Parathyroid adenoma (tissue), 2 donors: ENCODE measurements around the gene MAP1A.

Source experiments
- H2AFZ ChIP-seq: fragments of 300-600 bp; sonication (generic); one replicate; pipeline ENCODE4 v1.7.0; 2017; ENCODE audit warnings: antibody characterized with exemption, mild to moderate bottlenecking
- H3K27ac ChIP-seq: fragments of 300-600 bp; sonication (generic); one replicate; pipeline ENCODE4 v1.7.0; 2017
- H3K27me3 ChIP-seq: fragments of 300-600 bp; sonication (generic); one replicate; pipeline ENCODE4 v1.7.0; 2017; ENCODE audit warnings: low read length; ENCODE audit not compliant: control insufficient read depth, insufficient read depth
- H3K36me3 ChIP-seq: fragments of 300-600 bp; sonication (generic); one replicate; pipeline ENCODE4 v1.7.0; 2017; ENCODE audit warnings: low read length; ENCODE audit not compliant: control insufficient read depth, insufficient read depth
- H3K4me1 ChIP-seq: fragments of 300-600 bp; sonication (generic); one replicate; pipeline ENCODE4 v1.7.0; 2017; ENCODE audit warnings: control low read depth
- H3K4me2 ChIP-seq: fragments of 300-600 bp; sonication (generic); one replicate; pipeline ENCODE4 v1.7.0; 2017; ENCODE audit warnings: low read length
- H3K4me3 ChIP-seq: fragments of 300-600 bp; sonication (generic); one replicate; pipeline ENCODE4 v1.7.0; 2017; ENCODE audit warnings: low read depth, low read length
- H3K79me2 ChIP-seq: fragments of 300-600 bp; sonication (generic); one replicate; pipeline ENCODE4 v1.7.0; 2017; ENCODE audit warnings: control low read depth
- H3K9ac ChIP-seq: fragments of 300-600 bp; sonication (generic); one replicate; pipeline ENCODE4 v1.7.0; 2017; ENCODE audit warnings: mild to moderate bottlenecking
- H3K9me3 ChIP-seq: fragments of 300-600 bp; sonication (generic); one replicate; pipeline ENCODE4 v1.7.0; 2017; ENCODE audit warnings: low read length; ENCODE audit not compliant: control insufficient read depth
- CTCF ChIP-seq: fragments of 300-600 bp; sonication (generic); IDR thresholded peaks from one replicate; pipeline ENCODE4 v1.7.0; 2017; ENCODE audit warnings: antibody characterized with exemption, mild to moderate bottlenecking
- donor health status: primary hyperparathyroidism.

MAP1A gene

GRCh38 chr15:43498990-43499389, 18.4 kb upstream of the MAP1A start:
- Histone ChIP-seq H3K27me3 (no peaks in the 10 kb centered on the region), H3K79me2 (no peaks in the 10 kb centered on the region), H3K36me3 (no peaks in the 10 kb centered on the region), H2AFZ (no peak overlapping the region), H3K9ac (no peak overlapping the region), H3K9me3 (no peaks in the 10 kb centered on the region), H3K4me3 (no peak overlapping the region), H3K4me1 (no peaks in the 10 kb centered on the region), H3K4me2 (no peak overlapping the region), H3K27ac (no peak overlapping the region)
- no peak for TF ChIP-seq CTCF

- no peak overlapping the region for H3K9ac ChIP-seq
- no peaks in the 10 kb centered on the region for H3K4me1 ChIP-seq
- H2AFZ ChIP-seq: no peak overlapping the region
- H3K27ac ChIP-seq: no peak overlapping the region
- no peak for TF ChIP-seq CTCF
- H3K36me3 ChIP-seq: no peaks in the 10 kb centered on the region
- no peaks in the 10 kb centered on the region for H3K9me3 ChIP-seq
- no peak overlapping the region for H3K4me3 ChIP-seq
- no peaks in the 10 kb centered on the region for H3K79me2 ChIP-seq
- H3K27me3 ChIP-seq: no peaks in the 10 kb centered on the region
- H3K4me2 ChIP-seq: no peak overlapping the region
Observed at GRCh38 chr15:43499635-43500034, 17.8 kb upstream of the MAP1A start.

GRCh38 chr15:43505738-43506137, 11.7 kb upstream of the MAP1A start:
- Histone ChIP-seq H3K4me2 (no peak overlapping the region), H3K36me3 (no peaks in the 10 kb centered on the region), H3K9me3 (no peaks in the 10 kb centered on the region), H3K4me1 (peaks cover 8% of the 10 kb centered on the region), H3K27ac (peak overlapping the region; percentile 29), H3K27me3 (no peaks in the 10 kb centered on the region), H2AFZ (no peak overlapping the region), H3K4me3 (no peak overlapping the region), H3K9ac (no peak overlapping the region), H3K79me2 (peaks cover 6% of the 10 kb centered on the region)
- no peak for TF ChIP-seq CTCF

- Histone ChIP-seq H3K4me1 (peaks cover 10% of the 10 kb centered on the region), H3K4me2 (no peak overlapping the region), H3K9me3 (no peaks in the 10 kb centered on the region), H3K4me3 (no peak overlapping the region), H3K36me3 (no peaks in the 10 kb centered on the region), H3K27me3 (no peaks in the 10 kb centered on the region), H3K79me2 (peaks cover 6% of the 10 kb centered on the region), H2AFZ (no peak overlapping the region), H3K9ac (no peak overlapping the region), H3K27ac (peak overlapping the region; percentile 94)
- no peak for TF ChIP-seq CTCF
Observed at GRCh38 chr15:43508421-43508820, 9.0 kb upstream of the MAP1A start.

GRCh38 chr15:43508991-43509659, 8.3 kb upstream of the MAP1A start:
- no peaks in the 10 kb centered on the region for H3K36me3 ChIP-seq
- no peak for TF ChIP-seq CTCF
- peak overlapping the region; percentile 94 for H3K27ac ChIP-seq
- H3K4me3 ChIP-seq: no peak overlapping the region
- H3K9ac ChIP-seq: no peak overlapping the region
- no peaks in the 10 kb centered on the region for H3K27me3 ChIP-seq
- H3K79me2 ChIP-seq: peaks cover 6% of the 10 kb centered on the region
- peaks cover 10% of the 10 kb centered on the region for H3K4me1 ChIP-seq
- peak overlapping the region; percentile 72 for H2AFZ ChIP-seq
- H3K4me2 ChIP-seq: peak overlapping the region; percentile 93
- H3K9me3 ChIP-seq: no peaks in the 10 kb centered on the region
